Amniotic epithelial cell (primary cell): ENCODE measurements around the gene SLTM.
"Not testable (repeated sequence)": the region's sequence is repeated elsewhere in the genome, so short reads cannot be mapped to it uniquely, and the experiment has no call there.

Experiments used
- DNase-seq: peaks from one replicate; pipeline ENCODE4 v3.0.0-alpha.2; 2010; ENCODE audit warnings: low read depth

Gene SLTM

GRCh38 chr15:58926823-58927222 lies 6.7 kb downstream of the SLTM start:
- no peak for DNase-seq

- DNase-seq = peak; percentile 83
Measured at GRCh38 chr15:58924327-58924726, 9.2 kb downstream of the SLTM start.

GRCh38 chr15:58923696-58924300 lies 9.7 kb downstream of the SLTM start:
- DNase-seq = peak; percentile 29

- no peak for DNase-seq
Measured at GRCh38 chr15:58923284-58923683, 10.2 kb downstream of the SLTM start.

- DNase-seq = no peak
Measured at GRCh38 chr15:58921267-58921790, 12.2 kb downstream of the SLTM start.

- not testable (repeated sequence) for DNase-seq
Measured at GRCh38 chr15:58920447-58920846, 13.0 kb downstream of the SLTM start.

GRCh38 chr15:58919232-58919631 lies 14.2 kb downstream of the SLTM start:
- no peak for DNase-seq

GRCh38 chr15:58918239-58918638 lies 15.2 kb downstream of the SLTM start:
- DNase-seq = peak; percentile 94

GRCh38 chr15:58917613-58918129 lies 15.8 kb downstream of the SLTM start:
- not testable (repeated sequence) for DNase-seq

- no peak for DNase-seq
Measured at GRCh38 chr15:58916962-58917361, 16.5 kb downstream of the SLTM start.

GRCh38 chr15:58910456-58910855 lies 23.0 kb downstream of the SLTM start:
- no peak for DNase-seq

- peak; percentile 51 for DNase-seq
Measured at GRCh38 chr15:58909616-58910015, 23.9 kb downstream of the SLTM start.

GRCh38 chr15:58908550-58909309 lies 24.7 kb downstream of the SLTM start:
- no peak for DNase-seq

GRCh38 chr15:58900631-58901030 lies 32.8 kb downstream of the SLTM start:
- DNase-seq = no peak

- DNase-seq = no peak
Measured at GRCh38 chr15:58898150-58898680, 35.3 kb downstream of the SLTM start.

- peak; percentile 53 for DNase-seq
Measured at GRCh38 chr15:58889363-58889762, 44.1 kb downstream of the SLTM start.

GRCh38 chr15:58886921-58887320 lies 46.6 kb downstream of the SLTM start:
- DNase-seq = no peak

GRCh38 chr15:58883926-58884325 lies 49.6 kb downstream of the SLTM start:
- not testable (repeated sequence) for DNase-seq

- no peak for DNase-seq
Measured at GRCh38 chr15:58882243-58882642, 51.2 kb downstream of the SLTM start.

GRCh38 chr15:58880320-58880719 lies 53.2 kb downstream of the SLTM start:
- no peak for DNase-seq

- DNase-seq = no peak
Measured at GRCh38 chr15:58877999-58878825, 55.3 kb downstream of the SLTM start.
